Measurements from ENCODE around the gene OPN3.

- TF ChIP-seq CTCF (IDR thresholded peaks at IDR 0.05 in 4 of 5, conservative IDR thresholded peaks at IDR 0.05 in 1 of 5) (no peak), POLR2A (IDR thresholded peaks at IDR 0.05) (no peak)
These were observed 37.0 kb upstream of the OPN3 start for GRCh38 chr1:241677201-241677600.
